B cell (primary cell): ENCODE data around the gene SAFB. TPM values are rescaled to one million over a fixed set of nuclear protein-coding genes. Genes with fewer than 3 reads are reported as not detected.
"Not testable (repeated sequence)": the region's sequence is repeated elsewhere in the genome, so short reads cannot be mapped to it uniquely, and the experiment has no call there.

Source experiments
- ATAC-seq: fragments of 200-7000 bp; cut with Tn5 transposase; one replicate; pipeline ENCODE4 v1.10.0; 2021; ENCODE audit warnings: low read depth, mild to moderate bottlenecking, moderate number of reproducible peaks, moderate library complexity
- CTCF ChIA-PET: fragments of 350-600 bp; sonication (Branson Sonifier 250); formaldehyde crosslinking; loops from one replicate; lab custom pipeline; 2021; ENCODE audit warnings: antibody characterized with exemption, inconsistent platforms; lab: Charles Lee
- POLR2A ChIA-PET: fragments of 350-600 bp; sonication (Branson Sonifier 250); formaldehyde crosslinking; loops from one replicate; lab custom pipeline; 2021; ENCODE audit warnings: antibody characterized with exemption; lab: Charles Lee
- DNase-seq: peaks from one replicate; pipeline ENCODE4 v3.0.0; 2013
- H2AFZ ChIP-seq: 2 replicates; pipeline ENCODE4 v1.6.1; 2012; ENCODE audit warnings: mild to moderate bottlenecking, low read depth, low read length; ENCODE audit not compliant: insufficient read depth, poor library complexity, severe bottlenecking
- H3K27ac ChIP-seq, 2 donors: 1 replicate in 1 of 2; 2 replicates in 1 of 2; pipeline ENCODE4 v1.5.1; 2012 to 2013; ENCODE audit warnings: low read length in 2 of 2, mild to moderate bottlenecking in 2 of 2, moderate library complexity in 1 of 2
- H3K27me3 ChIP-seq, 4 experiments: fragments of 200-600 bp in 1 of 4; sonication (generic) in 1 of 4; replicated peaks in 1 of 4; 1 replicate in 2 of 4; 2 replicates in 2 of 4; pipeline versions ENCODE4 v1.6.1 to v1.7.0; 2013 to 2016; ENCODE audit warnings: low read length in 3 of 4, mild to moderate bottlenecking in 2 of 4, mixed read lengths in 1 of 4, moderate library complexity in 1 of 4; ENCODE audit not compliant: insufficient read depth in 4 of 4, control insufficient read depth in 3 of 4; ENCODE audit errors: control extremely low read depth in 1 of 4
- H3K36me3 ChIP-seq, 2 experiments: replicated peaks in 1 of 2; 1 replicate in 1 of 2; 2 replicates in 1 of 2; pipeline versions ENCODE4 v1.6.1 to v1.7.1; 2013; ENCODE audit warnings: low read length in 1 of 2; ENCODE audit not compliant: insufficient read depth in 2 of 2, control insufficient read depth in 1 of 2; ENCODE audit errors: control extremely low read depth in 1 of 2, extremely low read depth in 1 of 2
- H3K4me1 ChIP-seq, 2 donors: fragments of 200-600 bp in 1 of 2; sonication (generic) in 1 of 2; 1 replicate in 1 of 2; 2 replicates in 1 of 2; pipeline versions ENCODE4 v1.5.1 to v1.6.1; 2013 to 2017; ENCODE audit warnings: low read length in 2 of 2; ENCODE audit not compliant: control insufficient read depth in 2 of 2, insufficient read depth in 2 of 2
- H3K4me2 ChIP-seq: replicated peaks from 2 replicates; pipeline ENCODE3; 2012; ENCODE audit warnings: mild to moderate bottlenecking, low read depth, low read length; ENCODE audit not compliant: poor library complexity, severe bottlenecking
- H3K4me3 ChIP-seq, 5 experiments: fragments of 200-600 bp in 1 of 5; sonication (generic) in 1 of 5; 1 replicate in 3 of 5; 2 replicates in 2 of 5; pipeline versions ENCODE4 v1.5.1 to v1.7.0; 2011 to 2016; ENCODE audit warnings: low read length in 4 of 5, mild to moderate bottlenecking in 4 of 5, low read depth in 2 of 5, control low read depth in 1 of 5, moderate library complexity in 1 of 5; ENCODE audit not compliant: insufficient read depth in 1 of 5; ENCODE audit errors: control extremely low read depth in 1 of 5, extremely low read depth in 1 of 5
- H3K79me2 ChIP-seq: fragments of 200-600 bp; sonication (generic); one replicate; pipeline ENCODE4 v1.6.0; 2016; ENCODE audit warnings: low read length; ENCODE audit not compliant: control insufficient read depth, insufficient read depth
- H3K9ac ChIP-seq: fragments of 200-600 bp; sonication (generic); 2 replicates; pipeline ENCODE4 v1.6.1; 2017; ENCODE audit warnings: mild to moderate bottlenecking, low read length, moderate library complexity
- H3K9me3 ChIP-seq, 3 donors: one replicate each; pipeline versions ENCODE4 v1.6.1 to v1.7.1; 2013; ENCODE audit warnings: low read length in 2 of 3; ENCODE audit not compliant: control insufficient read depth in 2 of 3, insufficient read depth in 1 of 3; ENCODE audit errors: control extremely low read depth in 1 of 3
- H4K20me1 ChIP-seq: 2 replicates; pipeline ENCODE4 v1.6.0; 2012; ENCODE audit warnings: mild to moderate bottlenecking, low read length; ENCODE audit not compliant: insufficient read depth, control insufficient read depth, poor library complexity, severe bottlenecking
- H3K27ac Mint-ChIP-seq: one replicate; pipeline ENCODE4 v1.8.0; 2021; ENCODE audit warnings: mixed read lengths
- H3K27me3 Mint-ChIP-seq: one replicate; pipeline ENCODE4 v1.8.0; 2021; ENCODE audit warnings: mixed read lengths
- H3K4me1 Mint-ChIP-seq: one replicate; pipeline ENCODE4 v1.8.0; 2021; ENCODE audit warnings: mixed read lengths
- H3K4me3 Mint-ChIP-seq: one replicate; pipeline ENCODE4 v1.8.0; 2021; ENCODE audit warnings: mixed read lengths
- H3K9me3 Mint-ChIP-seq: one replicate; pipeline ENCODE4 v1.8.0; 2022; ENCODE audit warnings: mixed read lengths; ENCODE audit not compliant: insufficient read depth
- CTCF ChIP-seq: fragments of 200-600 bp; IDR thresholded peaks from one replicate; pipeline ENCODE4 v1.8.0; 2022; ENCODE audit warnings: antibody characterized with exemption, mild to moderate bottlenecking
- EZH2 ChIP-seq: IDR thresholded peaks from 2 replicates; pipeline ENCODE4 v1.6.1; 2012; ENCODE audit warnings: borderline replicate concordance, low read depth, mild to moderate bottlenecking, moderate library complexity, low read length; ENCODE audit not compliant: insufficient read depth, poor library complexity, severe bottlenecking
- WGBS: methylation state at CpG from one replicate; pipeline ENCODE4 v1.1.5; 2013; ENCODE audit warnings: missing lambda C conversion rate; ENCODE audit not compliant: insufficient coverage; 5-methylcytosine and 5-hydroxymethylcytosine counted together
- intact Hi-C: fragments of 100-400 bp; cut with micrococcal nuclease; formaldehyde crosslinking; loops from one replicate; pipeline ENCODE4 v1.10.0; 2022
- polyA plus RNA-seq: library from polyadenylated mRNA; depleted of rRNA; stranded (reverse); fragments of >200 nt; gene quantifications from 2 replicates; pipeline ENCODE4 v1.2.3, GENCODE V29; 2012
- total RNA-seq, 2 donors: library from RNA; stranded (reverse); fragments of 120-200 nt in 1 of 2; gene quantifications; 1 replicate in 1 of 2; 2 replicates in 1 of 2; pipeline versions ENCODE4 v1.2.3 to v1.2.4, GENCODE V29; 2013 to 2022

Gene SAFB
- total and polyA plus RNA-seq, 2 donors (not counting 1 experiment from before 2014, with no cell fraction given): 91.0 to 221 TPM

- Histone ChIP-seq H3K9me3 (peaks cover 0 to 12% (median 0%) of the 10 kb centered on the region in 3 donors), H2AFZ (peak overlapping the region; percentile 80), H3K36me3 (peaks cover 0 to 13% of the 10 kb centered on the region in 2 experiments), H3K27me3 (no peaks in the 10 kb centered on the region), H3K4me2 (peak overlapping the region; percentile 83), H3K79me2 (peaks cover 24% of the 10 kb centered on the region), H3K4me3 (peak overlapping the region in 4 of 5 experiments; percentile 44 to 71 (median 68)), H3K27ac (no peak overlapping the region), H3K9ac (peak overlapping the region; percentile 70), H3K4me1 (peaks cover 14 to 39% of the 10 kb centered on the region in 2 donors), H4K20me1 (peaks cover 24% of the 10 kb centered on the region)
- DNase-seq (no peak), ATAC-seq (no peak)
- intact Hi-C loops: loop anchor here (5.0 to 10.0 kb wide), 2 partner anchors 1660 to 1923 kb away; partner anchors contain the start of genes APBA3, ARHGEF18 and MRPL54
- 63% methylated on average over 76 of the region's 76 CpGs for WGBS
- peak; percentile 43 for TF ChIP-seq CTCF
- TF ChIP-seq EZH2: no peak
- peak overlapping the region; percentile 16 for H3K27ac Mint-ChIP-seq
- H3K9me3 Mint-ChIP-seq: no peaks in the 10 kb centered on the region
- H3K27me3 Mint-ChIP-seq: no peaks in the 10 kb centered on the region
- H3K4me1 Mint-ChIP-seq: peaks cover 40% of the 10 kb centered on the region
- ChIA-PET POLR2A (interaction anchor here (1.1 to 1.9 kb wide), 2 partner anchors 8 to 65 kb away, joined by 4 to 13 read pairs; partner anchors contain the start of genes SAFB and SAFB2), CTCF (interaction anchor here (0.7 to 2.2 kb wide), 10 partner anchors 12 to 107 kb away, joined by 3 to 10 read pairs (median 3); partner anchors contain the start of genes CATSPERD, LONP1, SAFB and SAFB2)
- peak overlapping the region; percentile 93 for H3K4me3 Mint-ChIP-seq
Measured at GRCh38 chr19:5687360-5688198, 64.7 kb downstream of the SAFB start.

- Mint-ChIP-seq H3K4me1 (peaks cover 43% of the 10 kb centered on the region), H3K4me3 (peak overlapping the region; percentile 34), H3K27ac (peak overlapping the region; percentile 16)
- H3K4me3 ChIP-seq, H2AFZ ChIP-seq, H3K4me2 ChIP-seq, H3K9me3 Mint-ChIP-seq, H3K27me3 Mint-ChIP-seq, H3K27me3 ChIP-seq, H3K27ac ChIP-seq, ATAC-seq, H3K9ac ChIP-seq: not testable (repeated sequence)
- H3K79me2 ChIP-seq: peaks cover 32% of the 10 kb centered on the region
- peaks cover 0 to 20% of the 10 kb centered on the region in 2 experiments for H3K36me3 ChIP-seq
- H4K20me1 ChIP-seq: peaks cover 32% of the 10 kb centered on the region
- intact Hi-C loops: loop anchor here (5.0 to 10.0 kb wide), 2 partner anchors 1659 to 1924 kb away; partner anchors contain the start of genes APBA3, ARHGEF18 and MRPL54
- peak; percentile 43 for DNase-seq
- peaks cover 0 to 12% (median 0%) of the 10 kb centered on the region in 3 donors for H3K9me3 ChIP-seq
- ChIA-PET CTCF (interaction anchor here (1.5 to 2.2 kb wide), 2 partner anchors 62 to 66 kb away, joined by 5 to 6 read pairs; partner anchors contain the start of genes SAFB and SAFB2), POLR2A (interaction anchor here (1.9 kb wide), 1 partner anchor 32 kb away, joined by 10 read pairs; the partner anchor contains the start of genes CATSPERD and LONP1)
- 100% methylated on average over 2 of the region's 13 CpGs for WGBS
- H3K4me1 ChIP-seq: peaks cover 14 to 39% of the 10 kb centered on the region in 2 donors
Measured at GRCh38 chr19:5688262-5688881, 65.5 kb downstream of the SAFB start.
